ENCODE results near the gene SNX24. TPM values are rescaled to one million over a fixed set of nuclear protein-coding genes. Genes with fewer than 3 reads are reported as not detected.

The SNX24 gene
- total and polyA plus RNA-seq, 3 donors from 2014 or later: 13.1 to 25.8 (median 23.1) TPM

DNA sequence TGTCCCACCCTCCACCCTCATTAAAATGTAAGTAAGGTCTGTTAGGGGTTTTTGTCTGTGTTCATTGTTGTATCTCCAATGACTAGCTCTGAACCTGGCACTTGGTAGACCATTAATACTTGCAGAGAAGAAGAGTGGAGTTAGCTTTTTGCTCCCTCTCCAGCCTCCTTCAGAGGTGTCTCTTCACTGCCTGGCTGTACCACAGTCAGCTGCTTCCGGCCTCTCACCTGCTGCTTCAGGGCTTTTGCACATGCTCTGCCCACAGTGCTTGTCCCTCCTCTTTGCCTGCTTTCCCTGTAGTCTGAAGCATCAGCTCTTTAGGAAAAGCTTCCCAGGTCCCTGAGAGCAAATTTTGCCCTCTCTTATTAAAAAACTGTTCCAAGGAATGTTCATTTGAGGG is 83.6 kb downstream of the SNX24 start:
- intact Hi-C loops (cut with DNase I; ENCODE audit: low total_unique reads): no loop called here
- Histone ChIP-seq H3K4me1 (no peaks in the 10 kb centered on the region), H3K36me3 (ENCODE audit: low read depth, missing control alignments) (no peaks in the 10 kb centered on the region), H3K27ac (no peak overlapping the region), H3K9me3 (no peaks in the 10 kb centered on the region), H3K27me3 (no peaks in the 10 kb centered on the region), H3K4me3 (no peak overlapping the region)
- no peak for DNase-seq
- 78 to 96% methylated on average over 1 of the region's 1 CpG for WGBS, 2 donors
- TF ChIP-seq, protein P1, sequence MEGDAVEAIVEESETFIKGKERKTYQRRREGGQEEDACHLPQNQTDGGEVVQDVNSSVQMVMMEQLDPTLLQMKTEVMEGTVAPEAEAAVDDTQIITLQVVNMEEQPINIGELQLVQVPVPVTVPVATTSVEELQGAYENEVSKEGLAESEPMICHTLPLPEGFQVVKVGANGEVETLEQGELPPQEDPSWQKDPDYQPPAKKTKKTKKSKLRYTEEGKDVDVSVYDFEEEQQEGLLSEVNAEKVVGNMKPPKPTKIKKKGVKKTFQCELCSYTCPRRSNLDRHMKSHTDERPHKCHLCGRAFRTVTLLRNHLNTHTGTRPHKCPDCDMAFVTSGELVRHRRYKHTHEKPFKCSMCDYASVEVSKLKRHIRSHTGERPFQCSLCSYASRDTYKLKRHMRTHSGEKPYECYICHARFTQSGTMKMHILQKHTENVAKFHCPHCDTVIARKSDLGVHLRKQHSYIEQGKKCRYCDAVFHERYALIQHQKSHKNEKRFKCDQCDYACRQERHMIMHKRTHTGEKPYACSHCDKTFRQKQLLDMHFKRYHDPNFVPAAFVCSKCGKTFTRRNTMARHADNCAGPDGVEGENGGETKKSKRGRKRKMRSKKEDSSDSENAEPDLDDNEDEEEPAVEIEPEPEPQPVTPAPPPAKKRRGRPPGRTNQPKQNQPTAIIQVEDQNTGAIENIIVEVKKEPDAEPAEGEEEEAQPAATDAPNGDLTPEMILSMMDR (IDR thresholded peaks at IDR 0.05): no peak
- TF ChIP-seq POLR2A (IDR thresholded peaks at IDR 0.05): no peak

DNA sequence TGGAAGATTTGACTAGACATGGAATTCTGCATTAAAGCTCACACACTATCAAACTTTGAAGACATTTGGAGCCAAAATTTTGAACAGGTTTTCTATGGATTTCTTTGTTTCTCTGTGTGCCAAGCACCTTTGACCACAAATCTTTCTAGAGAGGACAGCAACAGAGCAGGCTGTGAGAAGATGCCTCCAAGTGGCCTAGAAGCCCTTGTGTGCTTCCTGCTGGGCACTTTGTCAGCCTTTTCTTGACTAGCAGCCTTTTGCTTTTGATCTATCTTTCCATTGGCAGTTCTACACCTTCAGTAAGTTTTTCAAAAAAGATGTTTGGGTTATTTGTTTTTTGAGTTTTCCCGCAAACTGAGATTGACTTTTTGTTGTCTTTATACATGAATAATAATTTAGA is 84.6 kb downstream of the SNX24 start:
- H3K4me3 ChIP-seq: no peak overlapping the region
- WGBS, 2 donors: 88 to 95% methylated on average over 1 of the region's 1 CpG
- H3K27ac ChIP-seq: no peak overlapping the region
- H3K27me3 ChIP-seq: no peaks in the 10 kb centered on the region
- TF ChIP-seq, protein P1 (IDR thresholded peaks at IDR 0.05): no peak
- TF ChIP-seq POLR2A (IDR thresholded peaks at IDR 0.05): no peak
- no peak for DNase-seq
- intact Hi-C loops (cut with DNase I; ENCODE audit: low total_unique reads): no loop called here
- no peaks in the 10 kb centered on the region for H3K4me1 ChIP-seq
- no peaks in the 10 kb centered on the region for H3K36me3 ChIP-seq (ENCODE audit: low read depth, missing control alignments)
- no peaks in the 10 kb centered on the region for H3K9me3 ChIP-seq

DNA sequence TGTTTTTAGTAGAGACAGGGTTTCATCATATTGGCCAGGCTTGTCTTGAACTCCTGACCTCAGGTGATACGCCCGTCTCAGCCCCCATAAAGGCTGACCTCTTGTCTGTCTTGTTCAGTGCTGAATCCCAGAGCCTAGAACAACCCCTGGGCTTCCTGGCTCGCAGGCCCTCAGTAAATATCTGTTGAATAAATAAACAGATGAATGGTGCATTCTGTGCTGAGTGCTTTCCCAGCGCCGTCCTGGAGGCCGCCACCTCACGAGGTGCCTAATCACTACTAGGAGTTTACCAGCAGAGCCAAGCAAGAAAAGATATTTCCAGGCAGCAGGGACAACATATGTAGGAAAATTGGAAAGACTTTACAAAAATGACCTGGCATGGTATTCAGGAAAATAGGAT is 88.5 kb downstream of the SNX24 start:
- peak; percentile 22 for DNase-seq
- Histone ChIP-seq H3K27ac (no peak overlapping the region), H3K9me3 (no peaks in the 10 kb centered on the region), H3K4me3 (no peak overlapping the region), H3K36me3 (ENCODE audit: low read depth, missing control alignments) (no peaks in the 10 kb centered on the region), H3K27me3 (no peaks in the 10 kb centered on the region), H3K4me1 (peaks cover 4% of the 10 kb centered on the region)
- intact Hi-C loops (cut with DNase I; ENCODE audit: low total_unique reads): no loop called here
- TF ChIP-seq POLR2A (IDR thresholded peaks at IDR 0.05): no peak
- TF ChIP-seq, protein P1 (IDR thresholded peaks at IDR 0.05): no peak
- WGBS, 2 donors: 77 to 85% methylated on average over 5 to 7 of the region's 7 CpGs

DNA sequence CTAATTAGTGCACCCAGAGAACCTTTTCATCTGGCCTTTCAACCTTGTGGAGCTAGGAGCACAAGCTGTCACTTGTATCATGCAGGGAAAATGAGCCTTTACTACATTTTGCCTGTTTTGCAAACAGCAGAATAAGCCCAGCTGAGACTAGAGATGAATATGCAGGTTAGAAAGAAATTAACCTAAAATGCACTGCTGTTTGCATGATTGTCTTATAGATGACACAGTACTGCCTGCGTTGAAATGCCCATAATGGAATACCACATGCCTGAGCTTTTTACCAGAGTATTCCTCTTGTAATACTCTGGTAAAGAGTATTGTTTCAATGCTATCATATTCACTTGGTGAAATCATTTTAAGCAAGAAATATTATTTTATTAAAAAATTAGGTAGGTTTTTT is 90.7 kb downstream of the SNX24 start:
- intact Hi-C loops (cut with DNase I; ENCODE audit: low total_unique reads): no loop called here
- peaks cover 4% of the 10 kb centered on the region for H3K4me1 ChIP-seq
- H3K36me3 ChIP-seq (ENCODE audit: low read depth, missing control alignments): no peaks in the 10 kb centered on the region
- no peaks in the 10 kb centered on the region for H3K9me3 ChIP-seq
- DNase-seq: no peak
- H3K27me3 ChIP-seq: no peaks in the 10 kb centered on the region
- H3K27ac ChIP-seq: no peak overlapping the region
- TF ChIP-seq, protein P1 (IDR thresholded peaks at IDR 0.05): no peak
- TF ChIP-seq POLR2A (IDR thresholded peaks at IDR 0.05): no peak
- WGBS, 2 donors: 74 to 94% methylated on average over 1 of the region's 1 CpG
- no peak overlapping the region for H3K4me3 ChIP-seq

DNA sequence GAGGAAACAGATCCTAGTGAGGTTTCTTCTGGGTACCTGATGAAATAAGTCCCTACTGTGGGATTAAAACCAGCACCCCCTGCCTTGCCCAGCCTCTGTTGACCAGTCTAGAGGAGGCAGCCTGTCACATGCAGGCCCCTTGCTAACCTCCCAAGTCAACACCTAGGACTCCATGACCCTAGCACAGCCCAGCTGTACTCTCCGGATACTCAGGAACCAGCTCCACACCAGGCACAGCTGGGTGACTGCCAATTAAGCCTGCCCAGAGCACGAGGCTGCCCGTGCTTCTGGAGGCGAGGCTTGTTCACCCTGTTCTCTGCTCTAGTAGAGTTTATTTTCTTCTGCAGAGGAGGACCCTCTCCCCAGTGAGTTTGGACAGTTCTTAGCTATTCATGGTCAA is 92.5 kb downstream of the SNX24 start:
- Histone ChIP-seq H3K36me3 (ENCODE audit: low read depth, missing control alignments) (no peaks in the 10 kb centered on the region), H3K27ac (peak overlapping the region; percentile 0 to 49), H3K27me3 (no peaks in the 10 kb centered on the region), H3K4me1 (peaks cover 4% of the 10 kb centered on the region), H3K9me3 (no peaks in the 10 kb centered on the region), H3K4me3 (no peak overlapping the region)
- peak; percentile 59 for DNase-seq
- TF ChIP-seq POLR2A (IDR thresholded peaks at IDR 0.05): no peak
- TF ChIP-seq, protein P1 (IDR thresholded peaks at IDR 0.05): no peak
- intact Hi-C loops (cut with DNase I; ENCODE audit: low total_unique reads): no loop called here
- WGBS, 2 donors: 26 to 42% methylated on average over 4 of the region's 4 CpGs
